ENCODE results near the gene EZR. TPM values are rescaled to one million over a fixed set of nuclear protein-coding genes. Genes with fewer than 3 reads are reported as not detected.

EZR gene
- polyA plus RNA-seq, 4 donors = 172 to 755 (median 479) TPM

GRCh38 chr6:158817728-158818580, 1.2 kb downstream of the EZR start:
- H3K27ac ChIP-seq (ENCODE audit: low read depth in 1 of 3, low read length in 2 of 3) = peak overlapping the region; percentile 97 to 98 (median 98)
- no peaks in the 10 kb centered on the region for H3K27me3 ChIP-seq (ENCODE audit: control insufficient read depth in 3 of 3, insufficient read depth in 3 of 3, low read length in 3 of 3)
- peaks cover 3 to 22% (median 5%) of the 10 kb centered on the region in 3 donors for H3K4me1 ChIP-seq (ENCODE audit: control insufficient read depth in 3 of 3, insufficient read depth in 2 of 3, low read depth in 1 of 3, low read length in 2 of 3)
- H3K36me3 ChIP-seq (ENCODE audit: control insufficient read depth in 3 of 3, insufficient read depth in 2 of 3, low read depth in 1 of 3, low read length in 3 of 3) = peaks cover 2 to 32% (median 3%) of the 10 kb centered on the region in 3 donors
- peak overlapping the region; percentile 63 to 95 (median 87) for H3K4me3 ChIP-seq (ENCODE audit: low read depth in 1 of 3, low read length in 3 of 3)
- FAIRE-seq (no peak), DNase-seq (peak; percentile 85 to 93)
- 1 to 2% (median 1%) methylated on average over 35 to 61 of the region's 61 CpGs for WGBS, 3 donors
- peaks cover 0 to 3% of the 10 kb centered on the region in 2 donors for H3K9me3 ChIP-seq (ENCODE audit: control insufficient read depth in 2 of 2, insufficient read depth in 1 of 2, low read depth in 1 of 2, low read length in 1 of 2)

GRCh38 chr6:158816803-158817727, 2.1 kb downstream of the EZR start:
- H3K27me3 ChIP-seq (ENCODE audit: control insufficient read depth in 3 of 3, insufficient read depth in 3 of 3, low read length in 3 of 3) = no peaks in the 10 kb centered on the region

GRCh38 chr6:158816329-158816728, 2.8 kb downstream of the EZR start:
- H3K36me3 ChIP-seq (ENCODE audit: control insufficient read depth in 3 of 3, insufficient read depth in 2 of 3, low read depth in 1 of 3, low read length in 3 of 3) = peaks cover 3 to 44% (median 4%) of the 10 kb centered on the region in 3 donors
- H3K27me3 ChIP-seq (ENCODE audit: control insufficient read depth in 3 of 3, insufficient read depth in 3 of 3, low read length in 3 of 3) = no peaks in the 10 kb centered on the region
- WGBS, 3 donors = 10 to 51% (median 18%) methylated on average over 5 of the region's 5 CpGs
- H3K9me3 ChIP-seq (ENCODE audit: control insufficient read depth in 2 of 2, insufficient read depth in 1 of 2, low read depth in 1 of 2, low read length in 1 of 2) = peaks cover 0 to 3% of the 10 kb centered on the region in 2 donors
- H3K27ac ChIP-seq (ENCODE audit: low read depth in 1 of 3, low read length in 2 of 3) = peak overlapping the region; percentile 73 to 98 (median 98)
- FAIRE-seq = no peak
- peaks cover 9 to 24% (median 9%) of the 10 kb centered on the region in 3 donors for H3K4me1 ChIP-seq (ENCODE audit: control insufficient read depth in 3 of 3, insufficient read depth in 2 of 3, low read depth in 1 of 3, low read length in 2 of 3)
- H3K4me3 ChIP-seq (ENCODE audit: low read depth in 1 of 3, low read length in 3 of 3) = peak overlapping the region in 2 of 3 donors; percentile 63 to 87
- peak; percentile 63 to 76 for DNase-seq

More at GRCh38 chr6:158816803-158817727, 2.1 kb downstream of the EZR start:
- H3K27ac ChIP-seq (ENCODE audit: low read depth in 1 of 3, low read length in 2 of 3) = peak overlapping the region; percentile 97 to 98 (median 98)
- H3K36me3 ChIP-seq (ENCODE audit: control insufficient read depth in 3 of 3, insufficient read depth in 2 of 3, low read depth in 1 of 3, low read length in 3 of 3) = peaks cover 3 to 38% (median 3%) of the 10 kb centered on the region in 3 donors
- 6 to 33% (median 11%) methylated on average over 20 of the region's 20 CpGs for WGBS, 3 donors
- H3K9me3 ChIP-seq (ENCODE audit: control insufficient read depth in 2 of 2, insufficient read depth in 1 of 2, low read depth in 1 of 2, low read length in 1 of 2) = peaks cover 0 to 3% of the 10 kb centered on the region in 2 donors
- FAIRE-seq = no peak
- DNase-seq = peak; percentile 78 to 79
- peak overlapping the region; percentile 63 to 95 (median 87) for H3K4me3 ChIP-seq (ENCODE audit: low read depth in 1 of 3, low read length in 3 of 3)
- H3K4me1 ChIP-seq (ENCODE audit: control insufficient read depth in 3 of 3, insufficient read depth in 2 of 3, low read depth in 1 of 3, low read length in 2 of 3) = peaks cover 7 to 24% (median 9%) of the 10 kb centered on the region in 3 donors

GRCh38 chr6:158815907-158816306, 3.3 kb downstream of the EZR start:
- FAIRE-seq = no peak
- peak overlapping the region; percentile 72 to 98 (median 73) for H3K27ac ChIP-seq (ENCODE audit: low read depth in 1 of 3, low read length in 2 of 3)
- peaks cover 9 to 26% (median 9%) of the 10 kb centered on the region in 3 donors for H3K4me1 ChIP-seq (ENCODE audit: control insufficient read depth in 3 of 3, insufficient read depth in 2 of 3, low read depth in 1 of 3, low read length in 2 of 3)
- peaks cover 0 to 3% of the 10 kb centered on the region in 2 donors for H3K9me3 ChIP-seq (ENCODE audit: control insufficient read depth in 2 of 2, insufficient read depth in 1 of 2, low read depth in 1 of 2, low read length in 1 of 2)
- no peak for DNase-seq
- no peaks in the 10 kb centered on the region for H3K27me3 ChIP-seq (ENCODE audit: control insufficient read depth in 3 of 3, insufficient read depth in 3 of 3, low read length in 3 of 3)
- peak overlapping the region in 2 of 3 donors; percentile 63 to 87 for H3K4me3 ChIP-seq (ENCODE audit: low read depth in 1 of 3, low read length in 3 of 3)
- WGBS, 3 donors = 7 to 48% (median 28%) methylated on average over 2 of the region's 2 CpGs
- peaks cover 3 to 44% (median 4%) of the 10 kb centered on the region in 3 donors for H3K36me3 ChIP-seq (ENCODE audit: control insufficient read depth in 3 of 3, insufficient read depth in 2 of 3, low read depth in 1 of 3, low read length in 3 of 3)

- 23 to 46% (median 27%) methylated on average over 2 of the region's 2 CpGs for WGBS, 3 donors
- FAIRE-seq = no peak
- DNase-seq = no peak
- Histone ChIP-seq H3K9me3 (ENCODE audit: control insufficient read depth in 2 of 2, insufficient read depth in 1 of 2, low read depth in 1 of 2, low read length in 1 of 2) (peaks cover 0 to 3% of the 10 kb centered on the region in 2 donors), H3K36me3 (ENCODE audit: control insufficient read depth in 3 of 3, insufficient read depth in 2 of 3, low read depth in 1 of 3, low read length in 3 of 3) (peaks cover 3 to 44% (median 4%) of the 10 kb centered on the region in 3 donors), H3K27ac (ENCODE audit: low read depth in 1 of 3, low read length in 2 of 3) (peak overlapping the region; percentile 8 to 98 (median 51)), H3K4me1 (ENCODE audit: control insufficient read depth in 3 of 3, insufficient read depth in 2 of 3, low read depth in 1 of 3, low read length in 2 of 3) (peaks cover 9 to 30% (median 10%) of the 10 kb centered on the region in 3 donors), H3K27me3 (ENCODE audit: control insufficient read depth in 3 of 3, insufficient read depth in 3 of 3, low read length in 3 of 3) (no peaks in the 10 kb centered on the region), H3K4me3 (ENCODE audit: low read depth in 1 of 3, low read length in 3 of 3) (peak overlapping the region in 2 of 3 donors; percentile 63 to 87)
These were observed 3.8 kb downstream of the EZR start for GRCh38 chr6:158815379-158815724.

- 62 to 76% (median 75%) methylated on average over 3 of the region's 3 CpGs for WGBS, 3 donors
- DNase-seq (no peak), FAIRE-seq (no peak)
- no peaks in the 10 kb centered on the region for H3K9me3 ChIP-seq (ENCODE audit: control insufficient read depth in 2 of 2, insufficient read depth in 1 of 2, low read depth in 1 of 2, low read length in 1 of 2)
- peaks cover 3 to 56% (median 6%) of the 10 kb centered on the region in 3 donors for H3K36me3 ChIP-seq (ENCODE audit: control insufficient read depth in 3 of 3, insufficient read depth in 2 of 3, low read depth in 1 of 3, low read length in 3 of 3)
- H3K4me1 ChIP-seq (ENCODE audit: control insufficient read depth in 3 of 3, insufficient read depth in 2 of 3, low read depth in 1 of 3, low read length in 2 of 3) = peaks cover 13 to 48% (median 19%) of the 10 kb centered on the region in 3 donors
- peak overlapping the region; percentile 1 to 50 (median 42) for H3K27ac ChIP-seq (ENCODE audit: low read depth in 1 of 3, low read length in 2 of 3)
- peak overlapping the region in 2 of 3 donors; percentile 4 to 26 for H3K4me3 ChIP-seq (ENCODE audit: low read depth in 1 of 3, low read length in 3 of 3)
- no peaks in the 10 kb centered on the region for H3K27me3 ChIP-seq (ENCODE audit: control insufficient read depth in 3 of 3, insufficient read depth in 3 of 3, low read length in 3 of 3)
These were observed 6.1 kb downstream of the EZR start for GRCh38 chr6:158813032-158813431.

- no peaks in the 10 kb centered on the region for H3K27me3 ChIP-seq (ENCODE audit: control insufficient read depth in 3 of 3, insufficient read depth in 3 of 3, low read length in 3 of 3)
- H3K4me3 ChIP-seq (ENCODE audit: low read depth in 1 of 3, low read length in 3 of 3) = peak overlapping the region in 2 of 3 donors; percentile 4 to 26
- no peaks in the 10 kb centered on the region for H3K9me3 ChIP-seq (ENCODE audit: control insufficient read depth in 2 of 2, insufficient read depth in 1 of 2, low read depth in 1 of 2, low read length in 1 of 2)
- DNase-seq (no peak), FAIRE-seq (no peak)
- peak overlapping the region; percentile 1 to 50 (median 42) for H3K27ac ChIP-seq (ENCODE audit: low read depth in 1 of 3, low read length in 2 of 3)
- H3K36me3 ChIP-seq (ENCODE audit: control insufficient read depth in 3 of 3, insufficient read depth in 2 of 3, low read depth in 1 of 3, low read length in 3 of 3) = peaks cover 3 to 56% (median 10%) of the 10 kb centered on the region in 3 donors
- H3K4me1 ChIP-seq (ENCODE audit: control insufficient read depth in 3 of 3, insufficient read depth in 2 of 3, low read depth in 1 of 3, low read length in 2 of 3) = peaks cover 13 to 52% (median 23%) of the 10 kb centered on the region in 3 donors
- WGBS, 3 donors = 60 to 79% (median 61%) methylated on average over 5 of the region's 5 CpGs
These were observed 6.6 kb downstream of the EZR start for GRCh38 chr6:158812611-158813010.
